CD4-positive, alpha-beta T cell treated with Interleukin-1 beta for 1 hour (primary cell): ENCODE data around the gene NIPBL.
"Not testable (repeated sequence)": the region's sequence is repeated elsewhere in the genome, so short reads cannot be mapped to it uniquely, and the experiment has no call there.

Experiments
- DNase-seq, 2 donors: peaks; one replicate each; pipeline ENCODE4 v3.0.0-alpha.2; 2020 to 2022

NIPBL gene

DNA sequence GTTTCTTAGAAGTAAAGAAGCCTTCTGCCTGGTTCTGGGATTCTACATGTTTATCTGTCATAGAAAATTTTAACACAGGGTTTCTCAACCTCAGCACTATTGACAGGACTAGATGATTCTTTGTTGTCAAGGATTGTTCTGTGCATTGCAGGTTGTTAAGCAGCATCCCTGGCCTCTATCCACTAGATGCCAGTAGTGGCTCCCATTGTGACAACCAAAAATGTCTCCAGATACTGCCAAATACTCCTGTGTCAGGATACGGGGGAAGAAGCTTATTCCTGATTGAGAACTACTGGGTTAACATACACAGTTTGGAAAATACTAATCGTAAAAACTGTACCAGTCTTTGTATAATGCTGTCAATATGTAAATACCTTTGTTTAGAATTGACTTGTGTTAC, 167.1 kb downstream of the NIPBL start:
- no peak for DNase-seq

DNA sequence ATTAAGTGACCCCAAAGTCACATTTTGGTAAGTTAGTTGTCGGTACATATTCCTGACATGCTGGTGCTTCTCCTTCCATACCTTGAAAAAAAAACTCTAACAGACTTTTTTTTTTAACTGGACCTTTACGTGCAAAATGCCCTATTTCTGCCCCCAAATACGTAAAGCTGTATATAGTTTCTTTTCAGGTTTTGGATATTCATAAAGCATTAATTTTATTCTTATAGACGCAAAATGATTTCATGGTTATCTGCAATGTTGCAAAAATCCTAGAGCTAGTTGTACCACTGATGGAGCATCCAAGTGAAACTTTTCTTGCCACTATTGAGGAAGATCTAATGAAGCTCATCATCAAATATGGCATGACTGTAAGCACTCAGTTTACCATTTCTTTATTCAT, 167.6 kb downstream of the NIPBL start:
- no peak for DNase-seq

DNA sequence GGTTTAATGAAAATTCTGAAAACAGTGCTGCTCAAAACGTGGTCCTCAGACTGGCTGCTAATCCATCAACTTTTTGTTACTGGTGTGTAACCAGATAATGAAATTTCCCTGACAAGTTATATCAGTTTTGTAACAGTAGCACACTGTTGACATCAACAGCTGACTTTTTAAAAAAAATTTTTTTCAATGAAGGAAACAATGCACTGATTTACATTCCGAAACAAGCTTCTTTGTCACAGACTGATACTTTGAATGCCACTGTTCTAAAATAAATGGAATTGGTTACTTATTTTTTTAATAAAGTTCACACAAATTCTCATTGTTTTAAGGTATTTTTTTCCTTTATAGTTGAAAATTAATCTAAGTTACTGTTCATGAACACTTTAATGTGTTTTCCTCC, 169.1 kb downstream of the NIPBL start:
- DNase-seq, result no peak

DNA sequence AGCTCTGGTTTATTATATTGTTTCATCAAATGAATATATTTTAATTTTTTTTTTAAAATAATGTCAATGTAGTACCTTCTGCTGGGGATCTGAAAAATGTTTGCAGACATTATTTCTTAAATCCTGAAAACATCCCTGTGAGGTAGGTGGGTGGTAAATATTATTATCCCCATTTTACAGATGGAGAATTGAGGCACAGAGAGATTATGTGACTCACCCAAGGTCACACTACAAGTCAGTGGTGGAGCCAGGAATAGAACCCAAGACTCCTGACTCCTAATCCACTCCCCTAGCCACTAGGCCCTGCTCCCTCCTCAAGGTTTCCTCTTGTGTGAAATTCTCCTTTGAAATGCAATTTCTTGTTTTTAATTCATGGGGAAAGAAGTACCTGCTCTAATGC, 171.4 kb downstream of the NIPBL start:
- DNase-seq, result no peak

DNA sequence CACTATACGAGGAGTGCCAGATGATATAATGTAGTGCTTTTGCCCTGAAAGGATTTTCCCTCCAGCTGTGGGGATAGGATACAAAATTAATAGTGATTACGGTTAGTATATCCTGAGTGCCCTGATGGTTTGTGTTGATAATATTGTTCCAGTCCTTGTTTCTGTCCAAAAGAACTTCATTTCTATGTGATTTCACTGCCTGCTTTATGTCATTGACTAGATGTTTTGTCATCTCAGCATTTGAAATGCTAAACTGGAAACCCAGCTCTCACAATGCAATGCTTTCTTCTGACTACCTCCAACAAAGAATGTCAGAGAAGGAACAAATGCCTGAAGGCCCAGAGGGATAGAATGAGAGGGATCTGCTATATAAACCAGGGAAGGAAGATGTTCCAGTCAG, 177.8 kb downstream of the NIPBL start:
- no peak for DNase-seq

DNA sequence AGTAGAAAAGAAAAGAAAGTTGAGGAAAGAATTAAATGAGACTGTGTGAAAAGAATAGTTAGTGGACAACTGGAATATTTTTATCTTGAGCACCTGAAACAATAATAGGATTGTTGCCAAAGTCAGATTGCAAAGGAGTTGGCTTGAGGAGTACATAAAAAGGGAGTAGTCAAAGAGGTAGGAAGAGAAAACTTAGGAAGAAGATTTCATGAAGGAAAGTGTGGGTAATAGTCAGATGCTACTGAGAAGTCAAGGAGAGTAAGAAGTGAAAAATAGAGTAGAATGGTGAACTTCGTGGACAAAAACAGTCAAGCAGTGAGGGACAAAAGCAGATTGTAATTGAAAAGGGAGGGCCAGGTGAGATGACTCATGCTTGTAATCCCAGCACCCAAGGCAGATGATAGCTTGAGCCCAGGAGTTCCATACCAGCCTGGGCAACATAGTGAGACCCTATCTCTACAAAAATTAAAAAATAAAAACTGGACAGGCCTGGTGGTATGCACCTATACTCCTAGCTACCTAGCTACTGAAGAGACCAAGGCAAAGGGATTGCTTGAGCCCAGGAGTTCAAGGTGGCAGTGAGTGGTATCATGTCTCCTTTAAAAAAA, 178.9 kb downstream of the NIPBL start:
- DNase-seq, result no peak

DNA sequence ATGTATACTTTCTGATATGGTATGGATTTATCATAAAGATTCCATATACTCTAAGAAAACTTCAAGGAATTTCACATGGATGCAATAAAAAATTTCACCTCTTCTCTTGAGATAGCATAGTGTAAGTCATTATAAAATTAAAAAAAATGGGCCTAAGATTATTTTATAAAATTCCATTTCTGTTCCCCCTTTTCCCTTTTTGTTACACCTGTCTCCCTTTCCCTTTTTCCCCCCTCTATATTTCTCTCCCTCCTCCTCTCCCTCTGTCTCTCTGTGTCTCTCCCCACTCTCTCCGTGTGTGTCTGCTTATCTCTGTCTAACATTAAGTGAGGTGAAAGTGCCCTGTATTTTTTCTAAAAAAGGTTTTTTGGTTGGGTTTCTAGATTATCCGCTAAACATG, 180.2 kb downstream of the NIPBL start:
- no peak for DNase-seq

GRCh38 chr5:37060030-37060429, 183.5 kb downstream of the NIPBL start:
- DNase-seq, result no peak

- no peak for DNase-seq
Measured at GRCh38 chr5:37063739-37064138, 187.2 kb downstream of the NIPBL start.

DNA sequence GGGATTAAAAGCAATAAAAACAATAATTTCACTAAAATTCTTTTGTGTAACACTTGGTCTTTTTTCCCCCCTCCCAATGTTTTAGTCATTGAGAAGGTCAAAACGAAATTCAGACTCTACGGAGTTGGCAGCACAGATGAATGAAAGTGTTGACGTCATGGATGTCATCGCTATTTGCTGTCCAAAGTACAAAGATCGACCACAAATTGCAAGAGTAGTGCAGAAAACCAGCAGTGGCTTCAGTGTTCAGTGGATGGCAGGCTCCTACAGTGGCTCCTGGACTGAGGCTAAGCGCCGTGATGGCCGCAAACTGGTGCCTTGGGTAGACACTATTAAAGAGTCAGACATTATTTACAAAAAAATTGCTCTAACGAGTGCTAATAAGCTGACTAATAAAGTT, 187.9 kb downstream of the NIPBL start:
- DNase-seq, result no peak

DNA sequence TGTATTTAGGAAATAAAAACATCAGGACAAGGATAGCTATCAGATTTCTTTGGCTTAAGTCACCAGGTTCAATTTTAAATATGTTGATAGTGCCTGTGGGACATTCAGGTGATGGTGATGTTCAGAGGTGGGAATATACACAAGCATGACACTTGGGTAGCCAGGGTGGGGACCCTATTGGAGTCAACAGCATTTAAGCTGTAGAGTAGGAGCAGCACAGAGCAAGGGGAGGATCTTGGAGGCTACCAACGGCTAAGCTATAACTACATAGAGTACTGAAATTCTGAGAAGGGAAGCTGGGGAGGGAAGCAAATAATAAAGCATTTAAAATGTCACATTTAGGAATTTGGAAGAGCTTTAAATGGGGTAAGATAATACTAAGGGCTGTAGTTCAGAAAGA, 194.9 kb downstream of the NIPBL start:
- no peak for DNase-seq

- no peak for DNase-seq
Measured at GRCh38 chr5:37071901-37072581, 195.5 kb downstream of the NIPBL start.

DNA sequence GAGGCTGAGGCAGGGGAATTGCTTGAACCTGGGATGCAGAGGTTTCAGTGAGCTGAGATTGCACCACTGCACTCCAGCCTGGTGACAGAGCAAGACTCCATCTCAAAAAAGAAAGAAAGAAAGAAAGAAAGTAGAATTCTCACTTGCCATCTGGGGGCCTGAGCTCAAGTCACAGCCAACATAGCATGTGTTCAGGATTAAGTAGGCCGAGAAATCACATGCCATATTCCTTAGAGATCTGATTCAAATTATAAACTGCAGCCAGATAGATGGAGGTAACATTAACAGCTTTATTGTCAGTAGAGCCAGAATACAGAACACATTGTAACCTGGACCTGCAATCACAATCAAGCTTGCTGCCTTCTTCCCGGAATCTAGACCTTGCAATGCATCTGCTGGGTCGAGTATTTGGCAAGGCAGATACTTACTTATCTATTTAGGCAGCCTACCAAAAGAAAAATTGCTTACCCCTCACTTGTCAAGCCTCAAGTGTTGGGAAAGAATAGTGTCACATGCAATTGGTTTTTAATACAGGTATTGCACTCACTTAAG, 198.9 kb downstream of the NIPBL start:
- DNase-seq, result no peak

GRCh38 chr5:37077146-37077545, 200.6 kb downstream of the NIPBL start:
- no peak for DNase-seq

DNA sequence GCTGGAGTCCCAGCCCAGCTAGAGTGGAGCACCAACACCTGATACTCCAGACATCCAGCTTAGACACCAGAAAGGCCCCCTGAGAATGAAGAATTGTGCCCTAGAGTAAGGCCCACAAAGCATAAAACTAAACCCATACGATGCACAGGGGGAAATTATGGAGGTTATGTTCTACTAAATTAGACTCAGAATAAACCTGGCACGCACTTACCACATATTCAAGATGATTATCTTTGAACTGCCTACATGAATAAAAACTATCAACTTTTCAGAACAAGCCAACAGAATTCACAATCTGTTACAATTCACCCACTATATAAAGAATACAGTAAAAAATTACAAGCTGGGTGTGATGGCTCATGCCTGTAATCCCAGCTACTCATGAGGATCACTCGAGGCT, 204.1 kb downstream of the NIPBL start:
- DNase-seq, result no peak

DNA sequence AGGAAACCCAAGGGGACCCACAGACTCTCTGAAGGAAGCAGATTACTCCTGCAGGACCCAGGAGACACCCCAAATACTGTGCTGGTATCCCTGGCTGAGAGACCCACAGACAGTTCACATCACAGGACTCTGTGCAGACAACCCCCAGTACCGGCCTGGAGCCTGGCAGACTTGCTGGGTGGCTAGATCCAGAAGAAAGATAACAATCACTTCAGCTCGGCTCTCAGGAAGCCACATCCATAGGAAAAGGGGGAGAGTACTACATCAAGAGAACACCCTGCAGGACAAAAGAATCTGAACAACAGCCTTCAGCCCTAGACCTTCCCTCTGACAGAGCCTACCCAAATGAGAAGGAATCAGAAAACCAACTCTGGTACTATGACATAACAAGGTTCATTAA, 206.4 kb downstream of the NIPBL start:
- DNase-seq, result not testable (repeated sequence)

- not testable (repeated sequence) for DNase-seq
Measured at GRCh38 chr5:37086026-37086425, 209.5 kb downstream of the NIPBL start.

DNA sequence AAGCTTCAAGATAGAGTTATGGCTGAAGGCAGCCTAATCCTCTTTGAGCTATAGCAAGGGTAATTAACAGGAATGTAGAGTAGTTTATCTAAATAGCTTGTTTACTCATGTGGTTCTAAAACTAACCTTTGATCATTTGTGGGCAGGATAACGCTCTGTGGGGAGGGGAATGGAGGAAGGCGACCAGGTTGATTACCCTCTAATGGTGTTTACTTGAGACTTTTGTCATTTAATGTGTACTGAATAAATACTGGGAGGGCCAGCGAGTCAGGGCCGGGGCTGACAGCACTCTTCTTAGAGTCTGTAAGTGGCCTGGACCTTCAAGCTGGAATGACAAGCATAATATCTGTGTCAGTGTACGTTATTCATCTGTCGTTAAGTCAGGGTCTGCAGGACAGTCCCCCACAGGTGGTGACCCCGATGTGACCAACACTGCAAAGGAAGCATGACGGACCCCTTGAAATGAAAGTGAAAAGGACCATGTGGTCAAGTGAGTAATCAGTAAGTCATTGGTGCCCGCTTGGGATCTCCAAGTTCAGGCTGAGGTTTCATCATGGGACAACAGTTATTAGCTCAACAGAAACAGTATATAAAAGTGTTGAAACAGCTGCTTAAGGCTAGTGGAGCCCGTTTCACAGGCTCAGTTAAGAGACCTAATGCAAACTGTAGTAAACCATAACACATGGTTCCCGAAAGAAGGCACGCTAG, 210.1 kb downstream of the NIPBL start:
- DNase-seq, result no peak

GRCh38 chr5:37088009-37088408, 211.4 kb downstream of the NIPBL start:
- DNase-seq, result no peak

GRCh38 chr5:37090123-37090726, 213.7 kb downstream of the NIPBL start:
- DNase-seq, result no peak

DNA sequence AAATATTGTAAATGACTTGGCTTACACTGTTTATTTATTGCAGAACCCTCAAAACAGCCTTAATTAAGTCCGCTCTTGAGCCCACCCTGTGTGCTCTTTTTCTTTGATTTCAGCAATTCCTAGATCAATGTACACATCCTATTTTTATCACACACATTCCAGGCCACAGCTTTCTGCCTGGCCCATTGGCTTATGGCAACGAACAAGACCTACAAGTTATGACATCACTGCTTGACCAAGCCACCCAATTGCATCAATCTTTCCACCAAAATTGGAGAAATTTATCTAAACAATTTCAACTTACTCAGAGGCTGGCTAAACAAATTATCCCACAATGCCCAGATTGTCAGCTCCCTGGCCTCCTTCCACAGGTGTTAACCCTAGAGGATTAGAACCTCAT, 214.2 kb downstream of the NIPBL start:
- no peak for DNase-seq

DNA sequence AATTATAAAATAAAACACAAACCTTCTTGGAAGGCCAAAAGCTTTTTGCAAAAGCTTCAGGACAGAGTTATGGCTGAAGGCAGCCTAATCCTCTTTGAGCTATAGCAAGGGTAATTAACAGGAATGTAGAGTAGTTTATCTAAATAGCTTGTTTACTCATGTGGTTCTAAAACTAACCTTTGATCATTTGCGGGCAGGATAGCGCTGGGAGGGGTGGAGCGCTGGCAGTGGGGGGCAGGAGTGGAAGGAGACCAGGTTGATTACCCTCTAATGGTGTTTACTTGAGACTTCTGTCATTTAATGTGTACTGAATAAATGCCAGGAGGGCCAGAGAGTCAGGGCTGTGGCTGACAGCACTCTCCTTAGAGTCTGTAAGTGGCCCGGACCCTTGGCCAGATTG, 217.2 kb downstream of the NIPBL start:
- not testable (repeated sequence) for DNase-seq

DNA sequence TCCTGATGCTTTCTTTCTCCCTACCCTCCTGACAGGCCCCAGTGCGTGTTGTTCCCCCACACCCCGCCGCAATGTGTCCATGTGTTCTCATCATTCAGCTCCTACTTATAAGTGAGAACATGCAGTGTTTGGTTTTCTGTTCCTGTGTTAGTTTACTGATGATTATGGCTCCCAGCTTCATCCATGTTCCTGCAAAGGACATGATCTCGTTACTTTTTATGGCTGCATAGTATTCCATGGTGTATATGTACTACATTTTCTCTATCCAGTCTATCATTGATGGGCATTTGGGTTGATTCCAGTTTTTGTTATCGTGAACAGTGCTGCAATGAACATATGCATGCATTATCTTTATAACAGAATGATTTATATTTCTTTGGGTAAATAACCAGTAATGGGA, 222.7 kb downstream of the NIPBL start:
- not testable (repeated sequence) for DNase-seq

GRCh38 chr5:37103302-37103701, 226.7 kb downstream of the NIPBL start:
- no peak for DNase-seq
